ENCODE results near the gene MYL2. TPM values are rescaled to one million over a fixed set of nuclear protein-coding genes. Genes with fewer than 3 reads are reported as not detected.

MYL2 gene
- total RNA-seq, 1 experiment from 2014 or later: 0.39 TPM

DNA sequence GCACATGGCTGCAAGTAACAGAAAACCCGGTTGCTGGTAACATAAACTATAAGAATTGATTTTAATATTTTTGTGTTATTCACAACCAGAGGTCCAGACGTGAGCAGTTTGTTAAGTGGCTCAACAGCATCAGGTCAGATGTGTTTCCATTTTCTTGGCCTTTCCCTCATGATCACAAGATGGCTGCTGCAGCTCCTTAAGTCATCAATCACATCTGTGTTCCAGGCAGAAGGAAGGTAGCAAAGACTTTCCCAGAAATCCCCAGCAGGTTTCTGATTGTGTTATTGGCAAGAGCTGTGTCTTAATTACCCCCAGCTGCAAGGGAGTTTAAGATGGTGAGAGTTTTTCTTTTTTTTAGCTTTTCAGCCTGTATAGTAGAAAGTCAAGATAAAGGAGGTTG, 40.4 kb upstream of the MYL2 start:
- ChIA-PET RAD21 (ENCODE audit: low non-redundant PET in 1 of 2, low total read pairs in 2 of 2, uncharacterized antibody in 2 of 2, unreplicated experiment in 2 of 2) (no interaction called here), POLR2A (no interaction called here), CTCF (no interaction called here)
- ATAC-seq: no peak
- H3K9ac ChIP-seq (ENCODE audit: low read length): no peak overlapping the region
- intact Hi-C loops (cut with micrococcal nuclease): no loop called here
- no peaks in the 10 kb centered on the region for H3K9me3 ChIP-seq (ENCODE audit: control insufficient read depth in 1 of 2, insufficient read depth in 1 of 2, low read depth in 1 of 2, low read length in 2 of 2)
- H3K27me3 ChIP-seq (ENCODE audit: insufficient read depth, low read length): no peaks in the 10 kb centered on the region
- no peak overlapping the region for H3K27ac ChIP-seq (ENCODE audit: low read depth, low read length)
- H3K36me3 ChIP-seq (ENCODE audit: control insufficient read depth in 1 of 2, insufficient read depth in 2 of 2, low read length in 2 of 2): no peaks in the 10 kb centered on the region
- DNase-seq (ENCODE audit: low read depth, low spot score): no peak
- no peaks in the 10 kb centered on the region for H3K9me2 ChIP-seq (ENCODE audit: insufficient read depth)
- H4K20me1 ChIP-seq (ENCODE audit: insufficient read depth): no peaks in the 10 kb centered on the region
- no peak overlapping the region for H3K4me3 ChIP-seq (replicated peaks in 1 of 2; ENCODE audit: low read depth in 1 of 2, low read length in 2 of 2)
- no peaks in the 10 kb centered on the region for H3K79me2 ChIP-seq (ENCODE audit: insufficient read depth, low read length)
- H3K4me1 ChIP-seq (ENCODE audit: control insufficient read depth in 1 of 2, insufficient read depth in 2 of 2, low read length in 2 of 2): peaks cover 0 to 8% of the 10 kb centered on the region in 2 experiments; a peak in 2 of 4 replicates
- H3K4me2 ChIP-seq (ENCODE audit: low read length): no peak overlapping the region
- TF ChIP-seq FOSL1 (IDR thresholded peaks at IDR 0.05; ENCODE audit: low read depth): no peak
- no peak for TF ChIP-seq TCF7L2 (IDR thresholded peaks at IDR 0.05; ENCODE audit: borderline replicate concordance, extremely low read depth, insufficient read depth, insufficient read length)
- TF ChIP-seq POLR2AphosphoS5 (IDR thresholded peaks at IDR 0.05; ENCODE audit: low read depth, low read length): no peak
- no peak for TF ChIP-seq SRF (IDR thresholded peaks at IDR 0.05; ENCODE audit: low read depth)
- TF ChIP-seq, protein P1, sequence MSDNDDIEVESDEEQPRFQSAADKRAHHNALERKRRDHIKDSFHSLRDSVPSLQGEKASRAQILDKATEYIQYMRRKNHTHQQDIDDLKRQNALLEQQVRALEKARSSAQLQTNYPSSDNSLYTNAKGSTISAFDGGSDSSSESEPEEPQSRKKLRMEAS (IDR thresholded peaks at IDR 0.05): no peak
- no peak for TF ChIP-seq CBX3 (IDR thresholded peaks at IDR 0.05; ENCODE audit: low read depth)
- TF ChIP-seq EZH2 (IDR thresholded peaks at IDR 0.05): no peak
- no peak for TF ChIP-seq YY1 (IDR thresholded peaks at IDR 0.05; ENCODE audit: extremely low read depth, insufficient replicate concordance, low read depth, low read length)
- TF ChIP-seq CEBPB (IDR thresholded peaks at IDR 0.05; ENCODE audit: low read depth): no peak
- TF ChIP-seq ELF1 (IDR thresholded peaks at IDR 0.05; ENCODE audit: borderline replicate concordance, low read depth): no peak
- TF ChIP-seq, protein P2, sequence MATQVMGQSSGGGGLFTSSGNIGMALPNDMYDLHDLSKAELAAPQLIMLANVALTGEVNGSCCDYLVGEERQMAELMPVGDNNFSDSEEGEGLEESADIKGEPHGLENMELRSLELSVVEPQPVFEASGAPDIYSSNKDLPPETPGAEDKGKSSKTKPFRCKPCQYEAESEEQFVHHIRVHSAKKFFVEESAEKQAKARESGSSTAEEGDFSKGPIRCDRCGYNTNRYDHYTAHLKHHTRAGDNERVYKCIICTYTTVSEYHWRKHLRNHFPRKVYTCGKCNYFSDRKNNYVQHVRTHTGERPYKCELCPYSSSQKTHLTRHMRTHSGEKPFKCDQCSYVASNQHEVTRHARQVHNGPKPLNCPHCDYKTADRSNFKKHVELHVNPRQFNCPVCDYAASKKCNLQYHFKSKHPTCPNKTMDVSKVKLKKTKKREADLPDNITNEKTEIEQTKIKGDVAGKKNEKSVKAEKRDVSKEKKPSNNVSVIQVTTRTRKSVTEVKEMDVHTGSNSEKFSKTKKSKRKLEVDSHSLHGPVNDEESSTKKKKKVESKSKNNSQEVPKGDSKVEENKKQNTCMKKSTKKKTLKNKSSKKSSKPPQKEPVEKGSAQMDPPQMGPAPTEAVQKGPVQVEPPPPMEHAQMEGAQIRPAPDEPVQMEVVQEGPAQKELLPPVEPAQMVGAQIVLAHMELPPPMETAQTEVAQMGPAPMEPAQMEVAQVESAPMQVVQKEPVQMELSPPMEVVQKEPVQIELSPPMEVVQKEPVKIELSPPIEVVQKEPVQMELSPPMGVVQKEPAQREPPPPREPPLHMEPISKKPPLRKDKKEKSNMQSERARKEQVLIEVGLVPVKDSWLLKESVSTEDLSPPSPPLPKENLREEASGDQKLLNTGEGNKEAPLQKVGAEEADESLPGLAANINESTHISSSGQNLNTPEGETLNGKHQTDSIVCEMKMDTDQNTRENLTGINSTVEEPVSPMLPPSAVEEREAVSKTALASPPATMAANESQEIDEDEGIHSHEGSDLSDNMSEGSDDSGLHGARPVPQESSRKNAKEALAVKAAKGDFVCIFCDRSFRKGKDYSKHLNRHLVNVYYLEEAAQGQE (IDR thresholded peaks at IDR 0.05; ENCODE audit: low read depth): no peak
- no peak for TF ChIP-seq SP1 (IDR thresholded peaks at IDR 0.05; ENCODE audit: low read depth)
- TF ChIP-seq JUND (IDR thresholded peaks at IDR 0.05): no peak
- no peak overlapping the region for H2AFZ ChIP-seq (ENCODE audit: low read depth, low read length, poor library complexity, severe bottlenecking)
- BruUV-seq (replicated peaks): no TSS peak
